Measurements from ENCODE around the gene C20orf173.

DNA sequence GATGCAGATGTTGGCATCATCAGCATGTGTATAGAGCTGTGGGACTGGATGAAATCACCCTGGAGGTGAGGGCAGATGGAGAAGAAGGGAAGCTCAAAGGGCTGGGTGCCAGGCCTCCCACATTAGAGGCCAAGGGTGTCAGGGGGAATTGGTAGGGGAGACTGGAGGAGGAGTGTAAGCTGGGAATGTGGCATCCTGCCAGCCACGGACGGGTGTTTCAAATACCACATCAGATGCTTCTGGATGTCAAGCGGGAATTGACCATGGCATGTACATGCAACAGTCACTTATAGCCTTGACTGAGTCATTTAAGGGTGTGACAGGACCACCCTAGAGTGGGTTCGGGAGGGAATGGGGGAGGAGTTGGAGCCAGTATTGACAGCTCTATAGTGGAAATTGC lies 22.1 kb upstream of the C20orf173 start:
- TF ChIP-seq, protein P1, sequence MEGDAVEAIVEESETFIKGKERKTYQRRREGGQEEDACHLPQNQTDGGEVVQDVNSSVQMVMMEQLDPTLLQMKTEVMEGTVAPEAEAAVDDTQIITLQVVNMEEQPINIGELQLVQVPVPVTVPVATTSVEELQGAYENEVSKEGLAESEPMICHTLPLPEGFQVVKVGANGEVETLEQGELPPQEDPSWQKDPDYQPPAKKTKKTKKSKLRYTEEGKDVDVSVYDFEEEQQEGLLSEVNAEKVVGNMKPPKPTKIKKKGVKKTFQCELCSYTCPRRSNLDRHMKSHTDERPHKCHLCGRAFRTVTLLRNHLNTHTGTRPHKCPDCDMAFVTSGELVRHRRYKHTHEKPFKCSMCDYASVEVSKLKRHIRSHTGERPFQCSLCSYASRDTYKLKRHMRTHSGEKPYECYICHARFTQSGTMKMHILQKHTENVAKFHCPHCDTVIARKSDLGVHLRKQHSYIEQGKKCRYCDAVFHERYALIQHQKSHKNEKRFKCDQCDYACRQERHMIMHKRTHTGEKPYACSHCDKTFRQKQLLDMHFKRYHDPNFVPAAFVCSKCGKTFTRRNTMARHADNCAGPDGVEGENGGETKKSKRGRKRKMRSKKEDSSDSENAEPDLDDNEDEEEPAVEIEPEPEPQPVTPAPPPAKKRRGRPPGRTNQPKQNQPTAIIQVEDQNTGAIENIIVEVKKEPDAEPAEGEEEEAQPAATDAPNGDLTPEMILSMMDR (IDR thresholded peaks at IDR 0.05; ENCODE audit: insufficient read depth, low read depth, low read length) = no peak
- TF ChIP-seq EZH2 (IDR thresholded peaks at IDR 0.05; ENCODE audit: insufficient read depth, low read length) = no peak

All from astrocyte (in vitro differentiated cells and primary cell).